HAP-1 (cell line): ENCODE measurements around the gene CPEB1.
A peak's percentile ranks its signal among the peaks of the same experiment; 100 is the strongest.

Experiments
- DNase-seq, 2 experiments: peaks; one replicate each; pipeline ENCODE4 v3.0.0-alpha.2; 2016 to 2020; ENCODE audit warnings: low spot score in 2 of 2
- H3K27me3 ChIP-seq: fragments of 250-450 bp; sonication (Bioruptor Pico); 2 replicates; pipeline ENCODE4 v1.5.1; 2020; ENCODE audit warnings: low read depth, mild to moderate bottlenecking, moderate library complexity
- H3K36me3 ChIP-seq: fragments of 250-450 bp; sonication (Bioruptor Pico); replicated peaks from 2 replicates; pipeline ENCODE4 v1.5.1; 2020; ENCODE audit warnings: mild to moderate bottlenecking
- H3K4me1 ChIP-seq: fragments of 250-450 bp; sonication (Bioruptor Pico); 2 replicates; pipeline ENCODE4 v1.5.1; 2020; ENCODE audit warnings: mild to moderate bottlenecking
- H3K4me3 ChIP-seq: fragments of 250-450 bp; sonication (Bioruptor Pico); 2 replicates; pipeline ENCODE4 v1.5.1; 2020; ENCODE audit warnings: mild to moderate bottlenecking, moderate library complexity
- H3K9me3 ChIP-seq: fragments of 250-450 bp; sonication (Bioruptor Pico); 2 replicates; pipeline ENCODE4 v1.5.1; 2020; ENCODE audit warnings: mild to moderate bottlenecking, moderate library complexity
- in situ Hi-C: fragments of 300-500 bp; cut with MboI; formaldehyde crosslinking; loops from 3 replicates; pipeline ENCODE4 v1.14.3; 2020; ENCODE audit warnings: low sequenced_read_pairs, inconsistent platforms, mixed read lengths

CPEB1 gene

GRCh38 chr15:82643992-82644391, 3.2 kb downstream of the CPEB1 start:
- H3K9me3 ChIP-seq: no peaks in the 10 kb centered on the region
- peak in 1 of 2 experiments; percentile 63 for DNase-seq
- no peaks in the 10 kb centered on the region for H3K36me3 ChIP-seq
- in situ Hi-C loops: no loop called here
- peaks cover 3% of the 10 kb centered on the region; the same call in 1 of the 2 replicates for H3K27me3 ChIP-seq
- H3K4me1 ChIP-seq: peaks cover 30% of the 10 kb centered on the region
- H3K4me3 ChIP-seq: no peak overlapping the region

GRCh38 chr15:82642656-82643055, 4.5 kb downstream of the CPEB1 start:
- peaks cover 30% of the 10 kb centered on the region for H3K4me1 ChIP-seq
- in situ Hi-C loops: no loop called here
- no peak overlapping the region for H3K4me3 ChIP-seq
- H3K9me3 ChIP-seq: no peaks in the 10 kb centered on the region
- no peaks in the 10 kb centered on the region for H3K36me3 ChIP-seq
- DNase-seq: no peak
- H3K27me3 ChIP-seq: no peaks in the 10 kb centered on the region

- Histone ChIP-seq H3K27me3 (peaks cover 3% of the 10 kb centered on the region), H3K4me3 (no peak overlapping the region), H3K36me3 (no peaks in the 10 kb centered on the region), H3K4me1 (peaks cover 24% of the 10 kb centered on the region), H3K9me3 (no peaks in the 10 kb centered on the region)
- DNase-seq: peak; percentile 32 to 52
- in situ Hi-C loops: no loop called here
These were observed 5.9 kb downstream of the CPEB1 start for GRCh38 chr15:82641129-82641798.

- H3K36me3 ChIP-seq: no peaks in the 10 kb centered on the region
- no peaks in the 10 kb centered on the region for H3K9me3 ChIP-seq
- H3K27me3 ChIP-seq: peaks cover 6% of the 10 kb centered on the region
- no peak for DNase-seq
- no peak overlapping the region for H3K4me3 ChIP-seq
- H3K4me1 ChIP-seq: peaks cover 24% of the 10 kb centered on the region
- in situ Hi-C loops: no loop called here
These were observed 6.5 kb downstream of the CPEB1 start for GRCh38 chr15:82640672-82641071.

DNA sequence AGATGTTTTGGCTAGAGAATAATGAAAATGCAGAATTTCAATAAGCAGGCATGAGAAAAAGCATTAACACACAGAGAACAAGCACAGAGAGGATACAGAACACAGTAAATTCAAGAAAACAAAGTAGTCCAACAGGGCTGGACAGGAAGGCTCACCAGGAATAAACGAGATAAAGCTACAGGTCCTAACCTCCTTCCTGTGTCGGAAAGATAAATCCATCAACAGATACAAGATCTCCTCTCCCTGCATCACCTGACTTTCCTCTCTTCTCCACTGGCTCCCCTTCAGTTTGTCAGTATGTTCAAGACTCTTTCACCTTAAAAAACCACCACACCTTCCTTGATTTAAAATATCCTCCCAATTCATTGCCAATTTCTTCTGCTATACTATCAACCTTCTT, 11.4 kb downstream of the CPEB1 start:
- Histone ChIP-seq H3K4me1 (peaks cover under 1% of the 10 kb centered on the region; the same call in 1 of the 2 replicates), H3K9me3 (no peaks in the 10 kb centered on the region), H3K27me3 (peaks cover 11% of the 10 kb centered on the region), H3K4me3 (no peak overlapping the region), H3K36me3 (no peaks in the 10 kb centered on the region)
- no peak for DNase-seq
- in situ Hi-C loops: no loop called here

- no peaks in the 10 kb centered on the region for H3K36me3 ChIP-seq
- no peak overlapping the region for H3K4me3 ChIP-seq
- no peaks in the 10 kb centered on the region for H3K27me3 ChIP-seq
- in situ Hi-C loops: no loop called here
- no peaks in the 10 kb centered on the region for H3K4me1 ChIP-seq
- H3K9me3 ChIP-seq: no peaks in the 10 kb centered on the region
- DNase-seq: no peak
These were observed 17.1 kb downstream of the CPEB1 start for GRCh38 chr15:82630033-82630432.

- in situ Hi-C loops: no loop called here
- Histone ChIP-seq H3K4me1 (0 out of 2 replicates have a peak, but pooled peaks cover 3% of the 10 kb centered on the region), H3K9me3 (no peaks in the 10 kb centered on the region), H3K4me3 (no peak overlapping the region), H3K36me3 (no peaks in the 10 kb centered on the region; the same call in 1 of the 2 replicates), H3K27me3 (no peaks in the 10 kb centered on the region)
- DNase-seq: no peak
These were observed 22.0 kb downstream of the CPEB1 start for GRCh38 chr15:82625136-82625535.

DNA sequence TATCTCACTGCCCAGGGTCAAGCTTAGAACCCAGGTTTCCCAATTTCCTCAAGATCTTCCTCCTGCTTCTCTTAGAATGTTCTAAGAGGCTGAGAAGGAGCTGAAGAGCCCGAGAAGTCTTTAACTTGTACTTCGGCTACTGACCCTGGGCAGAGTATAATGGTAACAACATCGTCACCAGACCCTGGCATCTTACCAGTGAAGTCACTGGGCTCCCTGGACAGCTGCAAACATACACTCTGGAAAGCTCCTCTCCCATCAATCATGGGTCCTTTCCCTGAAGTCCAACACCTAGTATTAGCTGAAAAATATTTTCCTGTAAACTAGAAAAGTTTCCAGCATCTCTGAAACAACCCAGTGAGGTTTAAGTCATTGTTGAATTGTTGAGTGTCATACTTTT, 22.7 kb downstream of the CPEB1 start:
- no peaks in the 10 kb centered on the region for H3K9me3 ChIP-seq
- H3K4me1 ChIP-seq: 0 out of 2 replicates have a peak, but pooled peaks cover 3% of the 10 kb centered on the region
- no peaks in the 10 kb centered on the region; the same call in 1 of the 2 replicates for H3K36me3 ChIP-seq
- no peaks in the 10 kb centered on the region for H3K27me3 ChIP-seq
- in situ Hi-C loops: no loop called here
- no peak overlapping the region for H3K4me3 ChIP-seq
- DNase-seq: no peak

GRCh38 chr15:82624008-82624407, 23.2 kb downstream of the CPEB1 start:
- Histone ChIP-seq H3K4me1 (0 out of 2 replicates have a peak, but pooled peaks cover 3% of the 10 kb centered on the region), H3K27me3 (no peaks in the 10 kb centered on the region), H3K4me3 (no peak overlapping the region), H3K9me3 (no peaks in the 10 kb centered on the region), H3K36me3 (no peaks in the 10 kb centered on the region; the same call in 1 of the 2 replicates)
- no peak for DNase-seq
- in situ Hi-C loops: no loop called here

GRCh38 chr15:82621970-82622369, 25.2 kb downstream of the CPEB1 start:
- Histone ChIP-seq H3K27me3 (no peaks in the 10 kb centered on the region), H3K4me1 (0 out of 2 replicates have a peak, but pooled peaks cover 3% of the 10 kb centered on the region), H3K9me3 (no peaks in the 10 kb centered on the region), H3K36me3 (no peaks in the 10 kb centered on the region; the same call in 1 of the 2 replicates), H3K4me3 (no peak overlapping the region)
- DNase-seq: no peak
- in situ Hi-C loops: no loop called here

DNA sequence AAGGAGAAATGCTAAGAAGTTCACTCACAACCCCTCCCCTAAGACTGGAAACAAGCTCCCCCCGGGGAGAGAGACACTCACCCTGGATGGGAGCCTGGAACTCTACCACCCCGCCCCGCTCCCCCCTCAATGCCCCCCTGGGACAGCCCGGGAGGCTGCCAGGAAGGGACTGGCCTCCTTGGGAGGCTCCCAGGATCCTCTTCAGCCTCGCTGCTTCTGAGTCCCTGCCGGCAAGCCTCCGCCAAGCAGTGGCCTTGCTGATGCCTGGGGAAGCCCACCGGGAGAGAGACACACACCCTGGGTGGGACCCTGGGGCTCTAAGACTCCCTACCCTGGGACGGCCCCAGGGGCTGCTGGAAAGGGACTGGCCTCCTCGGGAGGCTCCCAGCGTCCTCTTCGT, 33.4 kb downstream of the CPEB1 start:
- H3K27me3 ChIP-seq: no peaks in the 10 kb centered on the region
- no peak overlapping the region for H3K4me3 ChIP-seq
- DNase-seq: no peak
- no peaks in the 10 kb centered on the region for H3K36me3 ChIP-seq
- H3K9me3 ChIP-seq: no peaks in the 10 kb centered on the region
- peaks cover 15% of the 10 kb centered on the region for H3K4me1 ChIP-seq
- in situ Hi-C loops: no loop called here

- Histone ChIP-seq H3K9me3 (no peaks in the 10 kb centered on the region), H3K36me3 (no peaks in the 10 kb centered on the region), H3K27me3 (no peaks in the 10 kb centered on the region), H3K4me3 (no peak overlapping the region), H3K4me1 (peaks cover 15% of the 10 kb centered on the region)
- no peak for DNase-seq
- in situ Hi-C loops: no loop called here
These were observed 35.8 kb downstream of the CPEB1 start for GRCh38 chr15:82611348-82611747.

- H3K4me1 ChIP-seq: no peaks in the 10 kb centered on the region
- no peaks in the 10 kb centered on the region for H3K9me3 ChIP-seq
- no peaks in the 10 kb centered on the region for H3K27me3 ChIP-seq
- DNase-seq: no peak
- H3K36me3 ChIP-seq: no peaks in the 10 kb centered on the region
- in situ Hi-C loops: no loop called here
- no peak overlapping the region for H3K4me3 ChIP-seq
These were observed 45.0 kb downstream of the CPEB1 start for GRCh38 chr15:82602195-82602594.

DNA sequence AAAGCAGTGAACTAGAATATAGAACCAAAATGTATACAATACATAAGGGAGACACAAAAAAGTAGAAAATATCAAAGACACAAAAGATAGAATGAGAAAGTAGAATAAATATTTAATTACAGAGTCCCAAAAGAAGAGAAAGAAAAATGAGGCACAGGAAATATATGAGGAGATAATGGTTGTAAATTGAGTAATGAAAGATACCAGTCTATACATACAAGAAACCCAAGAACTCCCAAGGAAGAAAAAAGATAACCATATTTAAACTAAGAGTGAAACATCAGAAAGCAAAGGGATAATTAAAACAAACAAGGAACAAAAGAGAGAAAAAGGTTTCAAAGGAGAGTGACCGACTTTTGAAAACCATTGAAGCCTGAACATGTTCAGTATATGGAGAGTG, 47.3 kb downstream of the CPEB1 start:
- no peak overlapping the region for H3K4me3 ChIP-seq
- in situ Hi-C loops: no loop called here
- no peaks in the 10 kb centered on the region for H3K9me3 ChIP-seq
- H3K36me3 ChIP-seq: no peaks in the 10 kb centered on the region
- no peaks in the 10 kb centered on the region for H3K4me1 ChIP-seq
- no peaks in the 10 kb centered on the region for H3K27me3 ChIP-seq
- no peak for DNase-seq

DNA sequence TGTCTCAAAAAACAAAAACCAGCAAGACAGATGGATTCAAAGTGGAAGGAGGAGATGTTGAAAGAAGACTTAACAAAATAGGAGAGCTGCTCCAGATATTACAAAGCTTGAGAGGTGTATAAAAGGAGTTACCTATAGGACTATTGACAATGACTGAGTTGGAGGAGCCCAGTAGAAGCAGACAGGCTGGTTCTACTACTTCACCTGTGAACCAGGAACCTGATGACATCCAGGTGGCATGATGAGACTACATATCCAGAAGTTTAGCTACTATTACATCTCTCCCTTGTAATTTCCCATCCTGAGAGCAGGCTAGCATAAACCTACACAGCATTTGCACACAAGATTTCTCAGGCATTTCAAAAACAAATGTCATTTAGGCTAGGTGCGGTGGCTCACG, 49.3 kb downstream of the CPEB1 start:
- Histone ChIP-seq H3K9me3 (no peaks in the 10 kb centered on the region), H3K4me1 (no peaks in the 10 kb centered on the region), H3K36me3 (no peaks in the 10 kb centered on the region), H3K27me3 (no peaks in the 10 kb centered on the region; the same call in 1 of the 2 replicates), H3K4me3 (no peak overlapping the region)
- no peak for DNase-seq
- in situ Hi-C loops: no loop called here
